EL (cell line): ENCODE data around the gene AKAP17A.
"Not testable (repeated sequence)": the region's sequence is repeated elsewhere in the genome, so short reads cannot be mapped to it uniquely, and the experiment has no call there.

Source experiments
- DNase-seq: peaks from one replicate; pipeline ENCODE4 v3.0.0-alpha.2; 2016

The AKAP17A gene

DNA sequence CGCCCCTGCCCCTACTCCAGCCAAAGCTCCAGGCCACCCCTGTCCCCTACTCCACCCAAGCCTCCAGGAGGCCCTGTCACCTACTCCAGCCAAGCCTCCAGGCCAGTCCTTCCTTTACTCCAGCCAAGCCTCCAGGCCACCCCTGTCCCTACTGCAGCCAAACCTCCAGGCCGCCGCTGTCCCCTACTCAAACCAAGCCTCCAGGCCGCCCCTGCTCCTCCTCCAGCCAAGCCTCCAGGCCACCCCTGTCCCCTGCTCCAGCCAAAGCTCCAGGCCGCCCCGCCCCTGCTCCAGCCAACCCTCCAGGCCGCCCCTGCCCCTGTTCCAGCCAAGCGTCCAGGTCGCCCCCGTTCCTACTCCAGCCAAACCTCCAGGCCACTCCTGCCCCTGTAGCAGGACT, 18.4 kb downstream of the AKAP17A start:
- no peak for DNase-seq

DNA sequence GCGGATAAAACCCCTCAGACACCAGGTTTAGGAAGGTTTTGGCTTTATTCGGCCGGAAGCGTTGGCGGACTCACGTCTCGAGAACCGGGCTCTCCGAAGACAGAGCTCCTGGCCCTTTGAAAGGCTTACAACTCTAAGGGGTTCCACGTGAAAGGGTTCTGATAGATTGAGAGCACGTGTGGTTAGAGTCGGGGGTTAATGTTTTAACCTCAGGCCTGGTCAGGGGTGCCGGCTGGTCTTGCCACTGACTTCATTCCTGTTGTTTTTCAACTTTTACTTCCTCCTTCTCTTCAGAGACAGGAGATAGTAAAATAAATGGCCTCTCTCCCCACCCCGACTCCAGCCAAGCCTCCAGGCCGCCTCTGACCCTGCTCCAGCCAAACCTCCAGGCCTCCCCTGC, 18.8 kb downstream of the AKAP17A start:
- no peak for DNase-seq

GRCh38 chrX:1610736-1611135, 19.3 kb downstream of the AKAP17A start:
- DNase-seq: no peak

- DNase-seq: no peak
Observed at GRCh38 chrX:1612641-1613286, 21.4 kb downstream of the AKAP17A start.

DNA sequence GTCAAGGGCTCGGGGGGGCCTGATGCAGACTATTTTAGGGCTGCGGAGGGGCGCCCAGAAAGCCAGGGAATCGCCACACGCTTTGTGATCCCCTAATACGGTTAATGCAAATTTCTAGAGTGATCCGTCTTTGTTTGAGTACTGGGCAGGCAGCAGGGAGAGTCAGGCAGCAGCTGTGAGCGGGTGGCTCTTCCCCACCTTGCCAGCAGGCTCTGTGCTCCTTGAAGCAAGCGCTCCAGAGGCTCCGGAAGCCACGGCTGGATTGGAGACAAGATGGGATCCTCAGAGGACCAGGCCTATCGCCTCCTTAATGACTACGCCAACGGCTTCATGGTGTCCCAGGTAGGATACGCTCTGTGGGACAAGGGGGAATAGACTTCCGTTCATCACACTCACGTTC, 23.5 kb downstream of the AKAP17A start, which contains the start of gene ASMT:
Gene ASMT (plus strand): TSS at position 133 of the 400 bp plus-strand sequence. CDS start 141 bp downstream, at position 274.
- DNase-seq: no peak

DNA sequence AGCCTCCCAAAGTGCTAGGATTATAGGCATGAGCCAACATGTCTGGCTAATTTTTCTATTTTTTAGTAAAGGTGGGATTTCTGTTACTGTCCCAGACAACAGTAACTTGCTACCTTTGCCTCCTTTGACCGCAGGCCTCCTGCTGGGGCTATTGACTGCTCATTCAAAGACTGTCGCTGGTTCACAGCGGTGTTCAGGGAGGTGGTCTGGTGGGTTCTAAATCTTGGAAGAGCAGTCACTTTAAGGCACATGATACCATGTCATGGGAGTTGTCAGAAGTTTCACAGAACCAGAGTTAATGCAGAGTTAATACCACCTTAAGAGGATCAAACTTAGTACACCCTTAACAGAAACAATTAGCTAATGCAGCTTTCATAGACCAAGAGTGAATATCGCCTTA, 27.3 kb downstream of the AKAP17A start:
- no peak for DNase-seq

- no peak for DNase-seq
Observed at GRCh38 chrX:1623691-1624090, 32.3 kb downstream of the AKAP17A start.

GRCh38 chrX:1624158-1624860, 32.9 kb downstream of the AKAP17A start:
- not testable (repeated sequence) for DNase-seq

GRCh38 chrX:1624861-1625215, 33.4 kb downstream of the AKAP17A start:
- not testable (repeated sequence) for DNase-seq

- DNase-seq: no peak
Observed at GRCh38 chrX:1629244-1629643, 37.8 kb downstream of the AKAP17A start.

GRCh38 chrX:1646009-1646408, 54.6 kb downstream of the AKAP17A start:
- DNase-seq: no peak

DNA sequence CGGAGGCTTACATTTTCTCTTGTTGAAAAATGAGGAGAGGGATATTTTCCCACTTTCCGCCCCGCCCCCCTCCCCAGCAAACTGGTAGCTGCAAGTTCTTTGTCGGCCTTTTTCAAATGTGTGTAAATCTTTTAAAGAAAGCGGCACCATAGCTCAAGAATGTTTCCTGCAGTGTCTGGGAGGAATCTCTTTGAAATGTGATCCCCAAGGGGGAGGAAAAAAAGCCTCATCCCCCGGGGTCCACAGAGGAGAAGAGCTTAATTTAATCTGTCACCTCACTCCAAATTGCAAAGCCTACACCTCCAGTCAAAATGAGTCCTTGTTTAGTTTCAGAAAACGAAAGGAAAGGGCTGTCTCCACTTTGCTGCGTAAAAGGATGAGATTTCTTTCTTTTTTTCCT, 58.2 kb downstream of the AKAP17A start:
- DNase-seq: no peak
